ENCODE measurements around the gene CFAP97.

DNA sequence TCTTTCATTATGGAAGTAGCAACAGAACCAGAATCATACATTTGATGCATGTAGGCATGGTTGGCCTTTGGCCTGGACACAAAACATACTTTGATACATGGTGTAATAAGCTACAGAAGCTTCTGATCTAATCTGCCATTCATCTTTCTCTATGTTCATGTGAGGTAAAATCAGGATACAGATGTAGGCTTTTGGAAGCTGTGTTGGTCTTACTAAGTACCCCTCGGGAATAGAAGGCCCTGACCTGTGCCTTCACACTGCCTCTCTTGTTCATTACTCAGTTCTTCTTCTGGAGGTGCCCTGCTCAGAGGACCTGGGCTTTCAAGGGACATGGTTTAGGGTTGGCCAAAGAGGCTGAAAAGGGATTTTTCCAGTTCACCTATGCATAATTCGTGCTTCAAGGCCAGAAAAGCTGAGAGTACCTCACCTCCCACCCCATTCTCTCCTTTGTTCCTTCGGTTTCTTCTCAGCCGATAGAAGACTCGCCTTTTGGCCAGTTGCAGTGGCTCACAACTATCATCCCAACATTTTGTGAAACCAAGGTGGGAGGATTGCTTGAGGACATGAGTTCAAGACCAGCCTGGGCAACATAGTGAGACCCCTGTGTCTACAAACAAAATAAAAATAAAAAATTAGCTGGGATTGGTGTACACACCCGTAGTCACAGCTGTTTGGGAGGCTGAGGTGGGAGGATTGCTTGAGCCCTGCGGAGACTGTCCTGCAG lies 31.5 kb upstream of the CFAP97 start:
- TF ChIP-seq POLR2A (IDR thresholded peaks at IDR 0.05) (no peak), CTCF (IDR thresholded peaks at IDR 0.05) (no peak)
